Measurements from ENCODE around the gene POLR3C.

Gene POLR3C

GRCh38 chr1:145795257-145795881 lies 28.6 kb upstream of the POLR3C start:
- Histone ChIP-seq H4K20me1 (ENCODE audit: low read depth, low read length) (no peaks in the 10 kb centered on the region), H3K79me2 (ENCODE audit: insufficient read depth, low read length) (peaks cover 41% of the 10 kb centered on the region), H3K27ac (ENCODE audit: low read depth, low read length) (no peak overlapping the region), H3K36me3 (ENCODE audit: low read length) (peaks cover 13% of the 10 kb centered on the region; the same call in 1 of the 2 replicates), H2AFZ (ENCODE audit: low read depth, low read length, severe bottlenecking) (no peak overlapping the region), H3K27me3 (ENCODE audit: low read length) (no peaks in the 10 kb centered on the region), H3K4me3 (ENCODE audit: insufficient read depth, low read length, poor library complexity, severe bottlenecking) (no peak overlapping the region), H3K9ac (ENCODE audit: low read length) (no peak overlapping the region), H3K9me2 (replicated peaks; ENCODE audit: insufficient read depth, low read length) (no peaks in the 10 kb centered on the region), H3K4me2 (ENCODE audit: low read depth, low read length, poor library complexity, severe bottlenecking) (no peak overlapping the region), H3F3A (ENCODE audit: insufficient read depth) (no peaks in the 10 kb centered on the region), H3K9me3 (ENCODE audit: insufficient read depth, low read length) (peaks cover 15% of the 10 kb centered on the region)
- TF ChIP-seq, protein P1, sequence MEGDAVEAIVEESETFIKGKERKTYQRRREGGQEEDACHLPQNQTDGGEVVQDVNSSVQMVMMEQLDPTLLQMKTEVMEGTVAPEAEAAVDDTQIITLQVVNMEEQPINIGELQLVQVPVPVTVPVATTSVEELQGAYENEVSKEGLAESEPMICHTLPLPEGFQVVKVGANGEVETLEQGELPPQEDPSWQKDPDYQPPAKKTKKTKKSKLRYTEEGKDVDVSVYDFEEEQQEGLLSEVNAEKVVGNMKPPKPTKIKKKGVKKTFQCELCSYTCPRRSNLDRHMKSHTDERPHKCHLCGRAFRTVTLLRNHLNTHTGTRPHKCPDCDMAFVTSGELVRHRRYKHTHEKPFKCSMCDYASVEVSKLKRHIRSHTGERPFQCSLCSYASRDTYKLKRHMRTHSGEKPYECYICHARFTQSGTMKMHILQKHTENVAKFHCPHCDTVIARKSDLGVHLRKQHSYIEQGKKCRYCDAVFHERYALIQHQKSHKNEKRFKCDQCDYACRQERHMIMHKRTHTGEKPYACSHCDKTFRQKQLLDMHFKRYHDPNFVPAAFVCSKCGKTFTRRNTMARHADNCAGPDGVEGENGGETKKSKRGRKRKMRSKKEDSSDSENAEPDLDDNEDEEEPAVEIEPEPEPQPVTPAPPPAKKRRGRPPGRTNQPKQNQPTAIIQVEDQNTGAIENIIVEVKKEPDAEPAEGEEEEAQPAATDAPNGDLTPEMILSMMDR (IDR thresholded peaks at IDR 0.05; ENCODE audit: insufficient read depth, low read length, poor library complexity, severe bottlenecking): no peak
- no peak for TF ChIP-seq EZH2phosphoT487 (conservative IDR thresholded peaks at IDR 0.05; ENCODE audit: low read length)

GRCh38 chr1:145796753-145797152 lies 27.2 kb upstream of the POLR3C start:
- Histone ChIP-seq H2AFZ (ENCODE audit: low read depth, low read length, severe bottlenecking) (no peak overlapping the region), H3K27me3 (ENCODE audit: low read length) (no peaks in the 10 kb centered on the region), H3K27ac (ENCODE audit: low read depth, low read length) (no peak overlapping the region), H3F3A (ENCODE audit: insufficient read depth) (no peaks in the 10 kb centered on the region), H3K4me2 (ENCODE audit: low read depth, low read length, poor library complexity, severe bottlenecking) (no peak overlapping the region), H3K9me2 (replicated peaks; ENCODE audit: insufficient read depth, low read length) (no peaks in the 10 kb centered on the region), H3K79me2 (ENCODE audit: insufficient read depth, low read length) (peaks cover 51% of the 10 kb centered on the region), H4K20me1 (ENCODE audit: low read depth, low read length) (no peaks in the 10 kb centered on the region), H3K9me3 (ENCODE audit: insufficient read depth, low read length) (peaks cover 15% of the 10 kb centered on the region), H3K9ac (ENCODE audit: low read length) (no peak overlapping the region), H3K4me3 (ENCODE audit: insufficient read depth, low read length, poor library complexity, severe bottlenecking) (no peak overlapping the region), H3K36me3 (ENCODE audit: low read length) (peaks cover 13% of the 10 kb centered on the region; the same call in 1 of the 2 replicates)
- TF ChIP-seq, protein P1 (IDR thresholded peaks at IDR 0.05; ENCODE audit: insufficient read depth, low read length, poor library complexity, severe bottlenecking): no peak
- TF ChIP-seq EZH2phosphoT487 (conservative IDR thresholded peaks at IDR 0.05; ENCODE audit: low read length): no peak

DNA sequence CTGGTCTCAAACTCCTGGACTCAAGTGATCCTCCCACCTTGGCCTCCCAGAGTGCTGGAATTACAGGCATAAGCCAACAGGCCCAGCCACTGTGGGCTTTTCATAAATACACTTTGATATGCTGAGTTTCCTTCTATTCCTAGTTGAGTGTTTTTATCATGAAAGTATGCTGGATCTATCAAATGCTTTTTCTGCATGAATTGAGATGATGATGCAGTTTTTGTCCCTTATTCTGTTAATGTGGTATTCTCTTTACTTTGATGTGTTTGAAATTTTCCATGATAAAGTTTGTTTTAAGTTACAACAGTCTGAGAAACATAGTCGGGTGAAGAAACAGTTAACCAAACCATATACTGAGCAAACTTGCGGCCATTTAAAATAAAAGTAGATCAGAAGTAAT lies 24.2 kb upstream of the POLR3C start:
- Histone ChIP-seq H4K20me1 (ENCODE audit: low read depth, low read length) (no peaks in the 10 kb centered on the region), H3K9me2 (replicated peaks; ENCODE audit: insufficient read depth, low read length) (no peaks in the 10 kb centered on the region), H3K4me3 (ENCODE audit: insufficient read depth, low read length, poor library complexity, severe bottlenecking) (no peak overlapping the region), H3K4me2 (ENCODE audit: low read depth, low read length, poor library complexity, severe bottlenecking) (no peak overlapping the region), H2AFZ (ENCODE audit: low read depth, low read length, severe bottlenecking) (no peak overlapping the region), H3K27ac (ENCODE audit: low read depth, low read length) (no peak overlapping the region), H3K9me3 (ENCODE audit: insufficient read depth, low read length) (peaks cover 15% of the 10 kb centered on the region), H3F3A (ENCODE audit: insufficient read depth) (no peaks in the 10 kb centered on the region), H3K36me3 (ENCODE audit: low read length) (peaks cover 13% of the 10 kb centered on the region; the same call in 1 of the 2 replicates), H3K9ac (ENCODE audit: low read length) (no peak overlapping the region), H3K27me3 (ENCODE audit: low read length) (no peaks in the 10 kb centered on the region), H3K79me2 (ENCODE audit: insufficient read depth, low read length) (peaks cover 76% of the 10 kb centered on the region)
- no peak for TF ChIP-seq EZH2phosphoT487 (conservative IDR thresholded peaks at IDR 0.05; ENCODE audit: low read length)
- TF ChIP-seq, protein P1 (IDR thresholded peaks at IDR 0.05; ENCODE audit: insufficient read depth, low read length, poor library complexity, severe bottlenecking): no peak
